ENCODE measurements around the gene CAMKK1. TPM values are rescaled to one million over a fixed set of nuclear protein-coding genes. Genes with fewer than 3 reads are reported as not detected.

Gene CAMKK1
- total RNA-seq, 6 donors from 2014 or later, result 4.9 to 23.0 (median 11.0) TPM

DNA sequence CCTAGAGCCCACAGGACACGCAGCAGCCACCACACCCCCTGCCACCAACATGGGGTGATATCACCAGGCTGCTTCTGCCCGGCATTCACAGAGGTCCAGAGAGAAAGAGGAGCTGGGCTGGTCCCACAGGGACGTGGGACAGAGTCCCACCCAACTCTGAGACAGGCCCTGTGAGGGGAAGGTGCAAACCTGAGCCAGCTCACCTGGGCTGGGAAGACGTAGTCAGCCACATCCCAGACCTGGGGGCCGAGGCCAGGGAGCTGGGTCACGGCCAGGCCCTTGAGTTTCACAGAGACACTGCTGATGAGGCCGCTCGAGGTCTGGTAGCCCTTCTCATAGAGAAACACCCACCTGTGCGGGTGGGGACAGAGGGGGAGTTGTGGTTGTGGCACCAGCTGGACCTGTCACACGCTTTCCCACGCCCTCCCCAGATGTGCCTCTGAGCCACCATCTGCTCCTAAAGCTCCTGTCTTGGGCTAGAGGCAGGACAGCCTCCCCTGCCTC, 12.2 kb upstream of the CAMKK1 start:
- H3K4me3 ChIP-seq, result no peak overlapping the region
- DNase-seq (no peak), ATAC-seq (ENCODE audit: low FRiP score in 2 of 2) (peak in 1 of 2 donors; percentile 6)
- H3K9me3 ChIP-seq, result no peaks in the 10 kb centered on the region
- H3K36me3 ChIP-seq, result no peaks in the 10 kb centered on the region
- no peak overlapping the region for H3K27ac ChIP-seq
- H3K4me1 ChIP-seq, result peaks cover 0 to 3% (median 0%) of the 10 kb centered on the region in 4 donors
- TF ChIP-seq POLR2A (IDR thresholded peaks at IDR 0.05) (no peak), POLR2AphosphoS5 (IDR thresholded peaks at IDR 0.05) (no peak), EP300 (IDR thresholded peaks at IDR 0.05) (no peak)
- TF ChIP-seq, protein P1, sequence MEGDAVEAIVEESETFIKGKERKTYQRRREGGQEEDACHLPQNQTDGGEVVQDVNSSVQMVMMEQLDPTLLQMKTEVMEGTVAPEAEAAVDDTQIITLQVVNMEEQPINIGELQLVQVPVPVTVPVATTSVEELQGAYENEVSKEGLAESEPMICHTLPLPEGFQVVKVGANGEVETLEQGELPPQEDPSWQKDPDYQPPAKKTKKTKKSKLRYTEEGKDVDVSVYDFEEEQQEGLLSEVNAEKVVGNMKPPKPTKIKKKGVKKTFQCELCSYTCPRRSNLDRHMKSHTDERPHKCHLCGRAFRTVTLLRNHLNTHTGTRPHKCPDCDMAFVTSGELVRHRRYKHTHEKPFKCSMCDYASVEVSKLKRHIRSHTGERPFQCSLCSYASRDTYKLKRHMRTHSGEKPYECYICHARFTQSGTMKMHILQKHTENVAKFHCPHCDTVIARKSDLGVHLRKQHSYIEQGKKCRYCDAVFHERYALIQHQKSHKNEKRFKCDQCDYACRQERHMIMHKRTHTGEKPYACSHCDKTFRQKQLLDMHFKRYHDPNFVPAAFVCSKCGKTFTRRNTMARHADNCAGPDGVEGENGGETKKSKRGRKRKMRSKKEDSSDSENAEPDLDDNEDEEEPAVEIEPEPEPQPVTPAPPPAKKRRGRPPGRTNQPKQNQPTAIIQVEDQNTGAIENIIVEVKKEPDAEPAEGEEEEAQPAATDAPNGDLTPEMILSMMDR (IDR thresholded peaks at IDR 0.05), result no peak
- H3K27me3 ChIP-seq, result no peaks in the 10 kb centered on the region
- WGBS, 2 donors, result 96 to 100% methylated on average over 1 to 9 of the region's 11 CpGs

DNA sequence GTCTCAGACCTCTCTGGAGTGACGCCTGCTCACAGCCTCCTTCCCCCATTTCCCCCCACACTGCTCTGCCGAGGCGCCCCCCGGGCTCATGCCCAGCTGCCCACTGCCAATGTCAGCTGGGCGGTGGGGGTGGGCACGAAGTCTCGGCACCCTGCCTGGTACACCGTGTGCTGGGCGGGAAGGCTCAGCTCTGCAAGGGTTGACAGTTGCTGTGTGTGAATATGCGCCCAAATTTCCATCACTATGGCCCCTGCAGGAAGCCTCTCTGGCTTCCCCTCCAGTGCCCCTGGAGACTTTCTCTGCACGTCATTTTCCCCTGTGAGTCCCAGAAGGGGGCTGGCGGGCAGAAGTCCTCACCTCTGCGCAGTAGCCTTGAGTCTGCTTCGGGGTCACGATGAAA, 11.6 kb upstream of the CAMKK1 start:
- no peak overlapping the region for H3K4me3 ChIP-seq
- no peak for ATAC-seq (ENCODE audit: low FRiP score in 2 of 2)
- TF ChIP-seq, protein P1 (IDR thresholded peaks at IDR 0.05), result no peak
- no peak for TF ChIP-seq EP300 (IDR thresholded peaks at IDR 0.05)
- TF ChIP-seq POLR2AphosphoS5 (IDR thresholded peaks at IDR 0.05), result no peak
- TF ChIP-seq POLR2A (IDR thresholded peaks at IDR 0.05), result no peak
- no peaks in the 10 kb centered on the region for H3K36me3 ChIP-seq
- peaks cover 0 to 3% (median 0%) of the 10 kb centered on the region in 4 donors for H3K4me1 ChIP-seq
- H3K9me3 ChIP-seq, result no peaks in the 10 kb centered on the region
- H3K27ac ChIP-seq, result no peak overlapping the region
- no peak for DNase-seq
- no peaks in the 10 kb centered on the region for H3K27me3 ChIP-seq
- WGBS, 2 donors, result 50 to 76% methylated on average over 2 to 15 of the region's 15 CpGs

DNA sequence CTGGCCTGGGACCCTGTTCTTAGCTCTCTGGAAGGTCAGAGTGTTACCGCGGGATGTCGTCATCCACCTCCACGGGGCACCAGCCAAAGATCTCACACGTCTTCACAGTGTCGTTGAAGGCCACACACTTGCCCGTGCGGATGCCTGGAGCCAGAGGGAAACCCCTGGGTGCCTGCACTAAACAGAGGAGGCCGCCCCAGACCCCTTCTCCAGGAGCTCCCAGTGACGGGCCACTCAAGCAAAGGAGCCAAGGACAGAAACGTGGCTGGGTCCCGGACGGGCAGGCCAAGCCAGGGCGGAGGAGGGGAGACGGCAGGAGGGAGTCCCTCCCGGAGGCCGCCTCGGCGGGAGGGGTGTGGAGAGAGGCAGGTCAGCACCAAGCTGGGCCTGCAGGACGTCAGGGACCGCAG, 11.0 kb upstream of the CAMKK1 start:
- TF ChIP-seq EP300 (IDR thresholded peaks at IDR 0.05) (no peak), POLR2AphosphoS5 (IDR thresholded peaks at IDR 0.05) (no peak), POLR2A (IDR thresholded peaks at IDR 0.05) (no peak)
- TF ChIP-seq, protein P1 (IDR thresholded peaks at IDR 0.05), result no peak
- H3K36me3 ChIP-seq, result no peaks in the 10 kb centered on the region
- WGBS, 2 donors, result 77 to 83% methylated on average over 17 to 20 of the region's 21 CpGs
- ATAC-seq (ENCODE audit: low FRiP score in 2 of 2) (no peak), DNase-seq (no peak)
- no peak overlapping the region for H3K27ac ChIP-seq
- no peaks in the 10 kb centered on the region for H3K27me3 ChIP-seq
- no peak overlapping the region for H3K4me3 ChIP-seq
- H3K4me1 ChIP-seq, result peaks cover 0 to 3% (median 0%) of the 10 kb centered on the region in 4 donors
- H3K9me3 ChIP-seq, result no peaks in the 10 kb centered on the region

DNA sequence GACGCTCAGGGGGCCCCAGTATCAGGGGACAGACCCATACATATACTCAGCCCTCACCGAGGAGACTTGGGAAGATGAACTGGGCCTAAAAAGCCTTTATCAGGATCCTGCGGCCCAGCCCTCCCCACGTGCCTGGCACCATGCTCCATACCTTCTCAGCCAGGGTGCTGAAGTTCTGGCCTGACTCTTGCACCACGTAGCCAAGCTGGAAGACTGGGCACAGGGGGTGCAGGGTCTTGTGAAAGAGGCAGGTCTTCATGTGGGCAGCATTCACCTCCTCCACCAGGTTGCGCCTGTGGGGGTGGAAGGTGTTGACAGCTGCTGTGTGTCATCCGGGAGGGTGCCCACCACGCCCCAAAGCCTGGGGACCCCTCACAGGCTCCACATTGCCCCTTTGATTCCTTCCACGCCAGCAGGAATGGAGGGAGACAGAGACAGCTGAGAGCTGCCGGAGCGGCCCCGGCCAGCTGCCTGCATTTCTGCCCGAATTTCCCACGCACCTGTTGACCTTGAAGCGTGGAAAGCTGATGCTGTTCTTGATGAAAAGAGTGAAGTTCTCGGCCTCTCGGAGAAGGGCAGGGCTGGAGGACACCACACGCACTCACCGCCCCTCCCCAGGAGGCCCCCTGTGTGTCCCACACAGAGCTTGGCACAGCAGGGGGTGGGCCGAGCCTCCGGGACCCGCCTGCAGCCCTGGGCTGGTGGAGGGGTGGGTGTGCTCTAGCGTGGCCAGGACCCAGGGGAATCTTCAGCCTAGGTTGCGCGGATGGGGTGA, 10.4 kb upstream of the CAMKK1 start:
- whole genome bisulfite sequencing, 2 donors, result 86 to 89% methylated on average over 16 to 23 of the region's 25 CpGs
- TF ChIP-seq POLR2A (IDR thresholded peaks at IDR 0.05), result no peak
- no peak for TF ChIP-seq EP300 (IDR thresholded peaks at IDR 0.05)
- TF ChIP-seq POLR2AphosphoS5 (IDR thresholded peaks at IDR 0.05), result no peak
- TF ChIP-seq, protein P1 (IDR thresholded peaks at IDR 0.05), result no peak
- no peaks in the 10 kb centered on the region for H3K9me3 ChIP-seq
- ATAC-seq (ENCODE audit: low FRiP score in 2 of 2), result peak in 1 of 2 donors; percentile 21
- H3K27me3 ChIP-seq, result no peaks in the 10 kb centered on the region
- H3K4me3 ChIP-seq, result no peak overlapping the region
- H3K27ac ChIP-seq, result no peak overlapping the region
- no peak for DNase-seq
- peaks cover 0 to 3% (median 0%) of the 10 kb centered on the region in 4 donors for H3K4me1 ChIP-seq
- H3K36me3 ChIP-seq, result no peaks in the 10 kb centered on the region
